ENCODE measurements around the gene ARHGAP6. TPM values are rescaled to one million over a fixed set of nuclear protein-coding genes. Genes with fewer than 3 reads are reported as not detected.

ARHGAP6 gene
- total RNA-seq, 1 donor from 2014 or later = 16.7 TPM

GRCh38 chrX:11430271-11430670 lies 235.4 kb downstream of the ARHGAP6 start:
- Histone ChIP-seq H3K4me3 (no peak overlapping the region), H3K27me3 (ENCODE audit: low read depth) (no peaks in the 10 kb centered on the region), H3K4me1 (no peaks in the 10 kb centered on the region), H3K36me3 (no peaks in the 10 kb centered on the region), H3K9me3 (no peaks in the 10 kb centered on the region), H3K27ac (no peak overlapping the region)
- no peak for DNase-seq
- intact Hi-C loops (cut with DNase I) = no loop called here
- no peak for ATAC-seq
- no peak for TF ChIP-seq CTCF (IDR thresholded peaks at IDR 0.05)

- H3K4me3 ChIP-seq = no peak overlapping the region
- intact Hi-C loops (cut with DNase I) = no loop called here
- H3K36me3 ChIP-seq = no peaks in the 10 kb centered on the region
- H3K4me1 ChIP-seq = no peaks in the 10 kb centered on the region
- H3K9me3 ChIP-seq = no peaks in the 10 kb centered on the region
- DNase-seq = no peak
- no peak for ATAC-seq
- no peak overlapping the region for H3K27ac ChIP-seq
- TF ChIP-seq CTCF (IDR thresholded peaks at IDR 0.05) = no peak
- no peaks in the 10 kb centered on the region for H3K27me3 ChIP-seq (ENCODE audit: low read depth)
Observed at GRCh38 chrX:11429538-11430085, 236.1 kb downstream of the ARHGAP6 start.

- ATAC-seq (peak; percentile 70 to 84), DNase-seq (peak; percentile 61)
- Histone ChIP-seq H3K27me3 (ENCODE audit: low read depth) (no peaks in the 10 kb centered on the region), H3K4me1 (peaks cover 8% of the 10 kb centered on the region), H3K9me3 (no peaks in the 10 kb centered on the region), H3K36me3 (no peaks in the 10 kb centered on the region), H3K27ac (peak overlapping the region; percentile 79), H3K4me3 (peak overlapping the region; percentile 53)
- intact Hi-C loops (cut with DNase I) = no loop called here
- TF ChIP-seq CTCF (IDR thresholded peaks at IDR 0.05) = peak; percentile 36
Observed at GRCh38 chrX:11427453-11428071, 238.2 kb downstream of the ARHGAP6 start.

- DNase-seq (no peak), ATAC-seq (peak; percentile 28 to 34)
- intact Hi-C loops (cut with DNase I) = no loop called here
- TF ChIP-seq CTCF (IDR thresholded peaks at IDR 0.05) = no peak
- H3K4me1 ChIP-seq = peaks cover 13% of the 10 kb centered on the region
- H3K9me3 ChIP-seq = no peaks in the 10 kb centered on the region
- H3K27me3 ChIP-seq (ENCODE audit: low read depth) = no peaks in the 10 kb centered on the region
- peak overlapping the region; percentile 53 for H3K4me3 ChIP-seq
- H3K36me3 ChIP-seq = no peaks in the 10 kb centered on the region
- H3K27ac ChIP-seq = peak overlapping the region; percentile 79
Observed at GRCh38 chrX:11426712-11427452, 238.8 kb downstream of the ARHGAP6 start.

- Histone ChIP-seq H3K27ac (no peak overlapping the region), H3K27me3 (ENCODE audit: low read depth) (no peaks in the 10 kb centered on the region), H3K9me3 (no peaks in the 10 kb centered on the region), H3K4me1 (peaks cover 13% of the 10 kb centered on the region), H3K36me3 (no peaks in the 10 kb centered on the region), H3K4me3 (no peak overlapping the region)
- DNase-seq = no peak
- ATAC-seq = no peak
- TF ChIP-seq CTCF (IDR thresholded peaks at IDR 0.05) = no peak
- intact Hi-C loops (cut with DNase I) = no loop called here
Observed at GRCh38 chrX:11424903-11425674, 240.6 kb downstream of the ARHGAP6 start.

Data from lower lobe of right lung (tissue), 2 donors.